Measurements from ENCODE around the gene IGSF9B. TPM values are rescaled to one million over a fixed set of nuclear protein-coding genes. Genes with fewer than 3 reads are reported as not detected.
"Not testable (repeated sequence)": the region's sequence is repeated elsewhere in the genome, so short reads cannot be mapped to it uniquely, and the experiment has no call there.

The IGSF9B gene, protein sequence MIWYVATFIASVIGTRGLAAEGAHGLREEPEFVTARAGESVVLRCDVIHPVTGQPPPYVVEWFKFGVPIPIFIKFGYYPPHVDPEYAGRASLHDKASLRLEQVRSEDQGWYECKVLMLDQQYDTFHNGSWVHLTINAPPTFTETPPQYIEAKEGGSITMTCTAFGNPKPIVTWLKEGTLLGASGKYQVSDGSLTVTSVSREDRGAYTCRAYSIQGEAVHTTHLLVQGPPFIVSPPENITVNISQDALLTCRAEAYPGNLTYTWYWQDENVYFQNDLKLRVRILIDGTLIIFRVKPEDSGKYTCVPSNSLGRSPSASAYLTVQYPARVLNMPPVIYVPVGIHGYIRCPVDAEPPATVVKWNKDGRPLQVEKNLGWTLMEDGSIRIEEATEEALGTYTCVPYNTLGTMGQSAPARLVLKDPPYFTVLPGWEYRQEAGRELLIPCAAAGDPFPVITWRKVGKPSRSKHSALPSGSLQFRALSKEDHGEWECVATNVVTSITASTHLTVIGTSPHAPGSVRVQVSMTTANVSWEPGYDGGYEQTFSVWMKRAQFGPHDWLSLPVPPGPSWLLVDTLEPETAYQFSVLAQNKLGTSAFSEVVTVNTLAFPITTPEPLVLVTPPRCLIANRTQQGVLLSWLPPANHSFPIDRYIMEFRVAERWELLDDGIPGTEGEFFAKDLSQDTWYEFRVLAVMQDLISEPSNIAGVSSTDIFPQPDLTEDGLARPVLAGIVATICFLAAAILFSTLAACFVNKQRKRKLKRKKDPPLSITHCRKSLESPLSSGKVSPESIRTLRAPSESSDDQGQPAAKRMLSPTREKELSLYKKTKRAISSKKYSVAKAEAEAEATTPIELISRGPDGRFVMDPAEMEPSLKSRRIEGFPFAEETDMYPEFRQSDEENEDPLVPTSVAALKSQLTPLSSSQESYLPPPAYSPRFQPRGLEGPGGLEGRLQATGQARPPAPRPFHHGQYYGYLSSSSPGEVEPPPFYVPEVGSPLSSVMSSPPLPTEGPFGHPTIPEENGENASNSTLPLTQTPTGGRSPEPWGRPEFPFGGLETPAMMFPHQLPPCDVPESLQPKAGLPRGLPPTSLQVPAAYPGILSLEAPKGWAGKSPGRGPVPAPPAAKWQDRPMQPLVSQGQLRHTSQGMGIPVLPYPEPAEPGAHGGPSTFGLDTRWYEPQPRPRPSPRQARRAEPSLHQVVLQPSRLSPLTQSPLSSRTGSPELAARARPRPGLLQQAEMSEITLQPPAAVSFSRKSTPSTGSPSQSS (N-terminal part only)
- 1 to 10 TPM; 3.1 to 7.9 (median 6.1) TPM for polyA plus RNA-seq (ENCODE audit: insufficient read length in 4 of 4)

DNA sequence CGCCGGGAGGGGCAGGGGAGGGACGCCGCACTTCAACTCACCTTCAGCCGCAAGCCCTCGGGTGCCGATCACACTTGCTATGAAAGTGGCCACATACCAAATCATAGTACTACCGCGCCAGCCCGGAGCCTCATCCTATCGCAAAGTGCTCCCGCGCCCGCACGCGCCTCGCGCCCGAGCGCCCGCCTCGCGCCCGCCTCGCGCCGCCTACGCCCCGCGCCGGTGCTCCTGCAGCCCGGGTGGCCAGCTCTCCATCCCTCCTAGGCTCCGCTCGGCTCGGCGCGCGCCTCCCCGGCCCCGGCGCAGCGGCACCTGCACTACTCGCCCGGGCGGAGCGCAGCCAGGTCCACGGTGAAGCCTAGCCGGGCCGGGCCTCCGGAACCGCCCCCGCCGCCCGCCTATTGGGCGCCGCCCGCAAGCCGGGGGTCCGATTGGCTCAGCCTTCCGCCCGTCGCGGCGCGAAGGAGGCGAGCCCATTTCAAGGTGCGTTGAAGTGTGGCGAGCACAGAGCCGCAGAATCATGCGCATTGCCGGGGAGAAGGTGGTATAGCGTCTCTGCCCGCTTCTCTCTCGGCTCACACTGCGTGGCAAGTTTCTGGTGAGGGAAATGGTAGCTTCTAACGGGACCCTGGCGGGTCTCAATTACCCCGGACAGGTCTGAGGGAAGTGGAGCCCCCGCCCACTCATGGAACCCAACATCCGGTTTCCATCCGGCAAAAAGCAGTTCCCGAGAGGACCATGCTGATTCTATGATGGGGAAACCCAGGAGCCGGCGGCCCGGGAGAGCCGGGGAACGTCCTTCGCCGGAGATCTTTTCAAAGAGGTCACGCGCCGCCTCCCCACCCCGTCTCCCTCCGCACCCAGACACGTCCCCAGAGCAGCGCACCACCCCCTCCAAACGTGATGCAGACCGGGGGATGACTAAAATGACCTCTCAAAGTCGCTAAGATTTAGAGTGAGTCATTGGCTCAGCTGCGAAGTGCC lies at the start of gene IGSF9B:
Gene IGSF9B, minus strand, starts transcription at position 319 of the 984 bp plus-strand sequence. Its CDS starts 214 bp downstream, at position 105.
- DNase-seq (ENCODE audit: low read depth in 4 of 4, low spot score in 2 of 4) = peak in 3 of 4 donors; percentile 71 to 79 (median 75)

DNA sequence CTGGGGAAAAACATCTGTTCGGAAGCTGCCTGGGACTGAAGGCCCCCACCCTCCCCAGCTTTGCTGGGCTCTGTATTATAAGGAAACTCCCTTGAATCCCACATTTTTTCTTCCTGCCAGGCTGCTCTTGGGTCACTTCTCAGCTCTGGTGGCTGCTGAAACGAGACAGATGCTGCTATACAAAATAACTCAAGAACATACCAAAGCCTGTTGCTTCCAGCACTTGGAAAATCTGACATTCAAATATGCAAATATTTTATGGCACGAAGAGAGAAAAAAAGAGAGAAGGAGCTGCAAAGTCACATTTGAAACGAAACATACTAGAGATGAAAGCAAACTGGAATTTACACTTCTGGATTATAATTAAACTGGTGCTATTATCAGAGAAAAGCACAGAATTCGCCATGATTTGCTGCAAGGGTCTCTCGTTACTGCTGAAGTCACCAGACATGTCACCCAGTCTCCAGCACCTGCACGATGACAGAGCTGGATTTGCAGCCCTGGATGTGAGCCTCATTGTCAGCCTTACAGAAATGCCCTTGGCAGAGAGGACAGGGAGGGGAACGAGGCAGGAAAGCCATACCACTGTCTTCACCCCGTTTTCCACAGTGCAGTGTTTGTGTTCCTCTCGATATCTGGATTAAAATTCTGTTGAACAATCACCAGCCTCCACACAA lies 47.9 kb upstream of the IGSF9B start:
- DNase-seq (ENCODE audit: low read depth in 4 of 4, low spot score in 2 of 4) = peak in 1 of 4 donors; percentile 51

DNA sequence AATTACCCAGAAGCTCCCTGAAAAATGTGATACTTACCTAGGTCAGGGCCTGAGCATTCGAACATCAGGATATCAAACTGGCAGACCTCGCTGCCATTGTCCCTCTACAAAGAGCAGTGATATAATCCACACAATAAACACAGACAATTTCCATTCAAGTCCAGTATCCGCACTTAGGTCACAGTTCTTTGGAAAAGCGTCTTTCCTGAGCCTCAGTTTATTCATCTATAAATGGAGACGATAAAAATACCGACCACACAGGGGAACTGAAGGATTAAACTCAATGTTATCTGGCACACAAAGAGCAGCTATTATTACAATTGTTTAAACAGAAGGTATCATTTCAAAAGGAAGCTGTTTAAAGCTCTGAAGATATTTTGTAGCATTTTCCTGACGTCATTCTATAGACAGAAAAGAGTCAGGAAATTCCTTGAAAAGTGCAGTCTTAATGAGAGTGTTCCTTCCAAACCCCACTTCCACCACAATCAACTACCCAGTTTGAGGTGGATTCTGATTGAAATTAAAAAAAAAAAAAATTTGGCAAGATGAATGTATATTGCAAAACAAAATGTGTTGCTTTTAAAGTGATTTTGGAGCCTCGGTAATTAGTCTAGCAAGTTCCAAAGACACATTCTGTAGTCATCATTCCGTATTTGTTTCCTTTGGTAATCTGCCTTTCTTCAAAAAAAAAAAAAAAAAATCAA lies 47.2 kb upstream of the IGSF9B start:
- no peak for DNase-seq (ENCODE audit: low read depth in 4 of 4, low spot score in 2 of 4)

DNA sequence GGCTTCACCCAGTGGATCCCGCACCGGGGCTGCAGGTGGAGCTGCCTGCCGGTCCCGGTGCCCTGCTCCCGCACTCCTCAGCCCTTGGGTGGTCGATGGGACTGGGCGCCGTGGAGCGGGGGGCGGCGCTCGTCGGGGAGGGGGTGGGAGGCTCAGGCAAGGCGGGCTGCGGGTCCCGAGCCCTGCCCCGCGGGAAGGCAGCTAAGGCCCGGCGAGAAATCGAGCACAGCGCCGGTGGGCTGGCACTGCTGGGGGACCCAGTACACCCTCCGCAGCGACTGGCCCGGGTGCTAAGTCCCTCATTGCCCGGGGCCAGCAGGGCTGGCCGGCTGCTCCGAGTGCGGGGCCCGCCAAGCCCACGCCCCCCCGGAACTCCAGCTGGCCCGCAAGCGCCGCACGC lies 46.1 kb upstream of the IGSF9B start:
- not testable (repeated sequence) for DNase-seq (ENCODE audit: low read depth in 4 of 4, low spot score in 2 of 4)

GRCh38 chr11:134002338-134002737 lies 45.6 kb upstream of the IGSF9B start:
- not testable (repeated sequence) for DNase-seq (ENCODE audit: low read depth in 4 of 4, low spot score in 2 of 4)

- no peak for DNase-seq (ENCODE audit: low read depth in 4 of 4, low spot score in 2 of 4)
These were observed 44.8 kb upstream of the IGSF9B start for GRCh38 chr11:134001596-134001995.

- DNase-seq (ENCODE audit: low read depth in 4 of 4, low spot score in 2 of 4) = no peak
These were observed 44.3 kb upstream of the IGSF9B start for GRCh38 chr11:134001088-134001487.

- DNase-seq (ENCODE audit: low read depth in 4 of 4, low spot score in 2 of 4) = no peak
These were observed 42.6 kb upstream of the IGSF9B start for GRCh38 chr11:133999355-133999754.

DNA sequence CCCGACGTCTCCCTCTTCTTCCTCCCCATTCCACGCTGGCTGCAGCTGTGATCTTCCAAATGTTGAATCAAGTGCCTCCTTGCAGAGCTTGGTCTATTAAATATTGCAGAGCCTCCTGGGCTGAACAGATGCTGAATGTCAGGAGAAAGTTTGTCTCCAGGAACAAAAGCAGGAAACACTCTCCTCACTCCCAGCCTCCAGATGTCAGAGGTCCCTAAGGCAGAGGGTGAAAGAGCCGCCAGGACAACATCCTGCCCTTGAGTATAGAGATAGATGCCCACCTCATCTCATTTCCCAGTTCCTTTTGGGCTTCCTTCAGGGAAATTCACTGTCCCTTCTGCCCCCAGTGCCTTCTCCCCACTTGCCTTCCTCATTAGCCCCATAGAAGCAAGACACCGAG lies 40.8 kb upstream of the IGSF9B start:
- no peak for DNase-seq (ENCODE audit: low read depth in 4 of 4, low spot score in 2 of 4)

- DNase-seq (ENCODE audit: low read depth in 4 of 4, low spot score in 2 of 4) = no peak
These were observed 39.9 kb upstream of the IGSF9B start for GRCh38 chr11:133996671-133997070.

- DNase-seq (ENCODE audit: low read depth in 4 of 4, low spot score in 2 of 4) = no peak
These were observed 38.3 kb upstream of the IGSF9B start for GRCh38 chr11:133995066-133995465.

- DNase-seq (ENCODE audit: low read depth in 4 of 4, low spot score in 2 of 4) = no peak
These were observed 37.2 kb upstream of the IGSF9B start for GRCh38 chr11:133993921-133994320.

GRCh38 chr11:133993107-133993506 lies 36.3 kb upstream of the IGSF9B start:
- DNase-seq (ENCODE audit: low read depth in 4 of 4, low spot score in 2 of 4) = no peak

- DNase-seq (ENCODE audit: low read depth in 4 of 4, low spot score in 2 of 4) = no peak
These were observed 35.4 kb upstream of the IGSF9B start for GRCh38 chr11:133992121-133992520.

DNA sequence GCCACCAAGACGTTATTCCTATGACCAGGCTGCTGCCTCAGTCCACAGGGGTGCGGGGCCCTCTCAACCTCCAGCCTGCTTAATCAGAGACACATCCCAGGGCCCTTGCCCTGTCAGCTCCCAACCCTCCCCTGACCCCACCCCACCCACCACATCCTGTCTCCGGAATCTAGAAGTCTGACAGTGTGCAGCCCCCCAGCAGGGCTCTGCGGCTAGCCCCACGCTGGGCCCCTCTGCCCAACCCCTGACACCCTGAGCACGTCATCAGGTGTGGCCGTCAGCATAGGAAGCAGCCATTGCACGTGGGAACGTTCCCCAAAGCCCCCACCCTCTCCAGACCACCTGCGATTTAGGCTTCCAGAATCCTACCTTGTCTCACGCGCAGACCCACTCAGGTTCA lies 34.3 kb upstream of the IGSF9B start:
- DNase-seq (ENCODE audit: low read depth in 4 of 4, low spot score in 2 of 4) = no peak

DNA sequence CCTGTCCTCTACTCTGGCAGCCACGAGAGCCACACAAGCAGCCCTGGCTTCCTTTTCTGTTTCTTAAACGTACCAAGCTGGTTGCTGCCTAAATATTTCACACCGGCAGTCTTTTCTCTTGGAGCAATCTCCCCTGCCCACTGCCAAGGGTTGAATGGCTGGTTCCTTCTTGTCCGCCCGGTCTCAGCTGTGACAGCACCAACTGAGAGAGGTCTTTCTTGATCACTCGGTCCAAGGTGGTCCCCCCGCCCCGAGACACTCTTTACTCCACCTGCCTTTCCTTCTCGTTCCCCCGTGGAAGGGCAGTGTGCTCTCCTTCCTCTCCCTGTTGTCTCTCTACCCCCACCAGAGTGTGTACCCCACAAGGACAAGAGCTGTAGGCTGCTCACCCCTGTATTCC lies 33.7 kb upstream of the IGSF9B start:
- no peak for DNase-seq (ENCODE audit: low read depth in 4 of 4, low spot score in 2 of 4)

GRCh38 chr11:133988686-133989410 lies 32.1 kb upstream of the IGSF9B start:
- no peak for DNase-seq (ENCODE audit: low read depth in 4 of 4, low spot score in 2 of 4)

DNA sequence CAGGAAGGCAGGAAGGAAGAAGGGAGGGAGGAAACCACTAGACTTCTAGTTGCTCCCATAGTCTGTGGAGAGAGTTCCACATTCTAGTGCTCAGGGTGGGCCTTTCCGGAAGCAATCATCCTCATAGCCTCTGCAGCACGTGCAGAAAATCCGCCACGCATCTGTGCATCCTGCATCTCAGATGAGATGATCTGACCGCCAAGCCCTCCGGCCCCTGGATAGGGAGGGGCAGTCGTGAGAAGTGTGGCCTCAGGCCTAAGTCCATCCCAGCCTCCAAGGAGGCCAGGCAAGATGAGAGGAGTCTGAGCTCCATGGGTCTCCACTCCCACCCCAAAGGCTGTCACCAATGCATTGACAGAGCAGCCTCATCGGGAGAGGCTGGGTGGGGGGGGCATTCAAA lies 30.4 kb upstream of the IGSF9B start:
- DNase-seq (ENCODE audit: low read depth in 4 of 4, low spot score in 2 of 4) = no peak
